NT2/D1 (cell line): ENCODE measurements around the gene P2RX3.

Experiments
- DNase-seq: peaks from one replicate; pipeline ENCODE4 v3.0.0-alpha.2; 2011; ENCODE audit warnings: low read depth, low spot score
- H3K27me3 ChIP-seq: 2 replicates; pipeline ENCODE4 v1.6.0; 2011; ENCODE audit warnings: mild to moderate bottlenecking; ENCODE audit not compliant: insufficient read length, insufficient read depth
- H3K36me3 ChIP-seq: 2 replicates; pipeline ENCODE4 v1.6.1; 2011; ENCODE audit warnings: mild to moderate bottlenecking, low read length, mixed read lengths; ENCODE audit not compliant: insufficient read depth, insufficient read length
- H3K4me1 ChIP-seq: 2 replicates; pipeline ENCODE4 v1.5.1; 2011; ENCODE audit not compliant: insufficient read depth, insufficient read length
- H3K4me3 ChIP-seq: 2 replicates; pipeline ENCODE4 v1.5.1; 2011; ENCODE audit warnings: low read depth; ENCODE audit not compliant: insufficient read length
- H3K9ac ChIP-seq: 2 replicates; pipeline ENCODE4 v1.6.0; 2011; ENCODE audit warnings: low read depth; ENCODE audit not compliant: insufficient read length
- H3K9me3 ChIP-seq: 2 replicates; pipeline ENCODE4 v1.5.1; 2011; ENCODE audit warnings: mild to moderate bottlenecking, low read length; ENCODE audit not compliant: insufficient read depth
- SUZ12 ChIP-seq: IDR thresholded peaks from 2 replicates; pipeline ENCODE4 v1.6.1; 2011; ENCODE audit not compliant: insufficient read length, insufficient read depth; ENCODE audit errors: extremely low read depth
- YY1 ChIP-seq: IDR thresholded peaks from 2 replicates; pipeline ENCODE4 v1.6.1; 2011; ENCODE audit not compliant: insufficient read length, insufficient read depth
- ZNF274 ChIP-seq: IDR thresholded peaks from 2 replicates; pipeline ENCODE4 v1.6.1; 2011; ENCODE audit warnings: mild to moderate bottlenecking, low read depth, low read length

P2RX3 gene

GRCh38 chr11:57373146-57373545 lies 35.0 kb downstream of the P2RX3 start:
- Histone ChIP-seq H3K4me3 (no peak overlapping the region), H3K9ac (no peak overlapping the region), H3K4me1 (no peaks in the 10 kb centered on the region), H3K36me3 (no peaks in the 10 kb centered on the region), H3K27me3 (peaks cover 12% of the 10 kb centered on the region), H3K9me3 (no peaks in the 10 kb centered on the region)
- TF ChIP-seq SUZ12, result no peak
- no peak for TF ChIP-seq YY1
- no peak for TF ChIP-seq ZNF274
- DNase-seq, result no peak

GRCh38 chr11:57374966-57375365 lies 36.8 kb downstream of the P2RX3 start:
- Histone ChIP-seq H3K27me3 (peaks cover 15% of the 10 kb centered on the region), H3K9ac (no peak overlapping the region)
- no peak for TF ChIP-seq SUZ12

GRCh38 chr11:57375490-57375889 lies 37.3 kb downstream of the P2RX3 start:
- TF ChIP-seq SUZ12 (no peak), YY1 (no peak), ZNF274 (no peak)
- Histone ChIP-seq H3K9ac (no peak overlapping the region), H3K9me3 (no peaks in the 10 kb centered on the region), H3K27me3 (peaks cover 15% of the 10 kb centered on the region), H3K4me1 (no peaks in the 10 kb centered on the region), H3K36me3 (no peaks in the 10 kb centered on the region), H3K4me3 (no peak overlapping the region)
- no peak for DNase-seq

More at GRCh38 chr11:57374966-57375365, 36.8 kb downstream of the P2RX3 start:
- Histone ChIP-seq H3K36me3 (no peaks in the 10 kb centered on the region), H3K9me3 (no peaks in the 10 kb centered on the region), H3K4me3 (no peak overlapping the region), H3K4me1 (no peaks in the 10 kb centered on the region)
- DNase-seq, result no peak

- Histone ChIP-seq H3K27me3 (peaks cover 17% of the 10 kb centered on the region), H3K36me3 (no peaks in the 10 kb centered on the region), H3K9me3 (no peaks in the 10 kb centered on the region), H3K9ac (no peak overlapping the region), H3K4me1 (no peaks in the 10 kb centered on the region), H3K4me3 (no peak overlapping the region)
- TF ChIP-seq SUZ12 (no peak), YY1 (no peak), ZNF274 (no peak)
- no peak for DNase-seq
Observed at GRCh38 chr11:57376095-57377090, 38.2 kb downstream of the P2RX3 start.

- H3K9ac ChIP-seq, result no peak overlapping the region
- no peaks in the 10 kb centered on the region for H3K9me3 ChIP-seq
- no peaks in the 10 kb centered on the region for H3K4me1 ChIP-seq
- TF ChIP-seq ZNF274, result no peak
- TF ChIP-seq SUZ12, result no peak
- TF ChIP-seq YY1, result no peak
- no peak for DNase-seq
- H3K4me3 ChIP-seq, result no peak overlapping the region
- peaks cover 19% of the 10 kb centered on the region for H3K27me3 ChIP-seq
- H3K36me3 ChIP-seq, result no peaks in the 10 kb centered on the region
Observed at GRCh38 chr11:57377107-57377506, 39.0 kb downstream of the P2RX3 start.

GRCh38 chr11:57378186-57378585 lies 40.0 kb downstream of the P2RX3 start:
- no peak for TF ChIP-seq YY1
- TF ChIP-seq SUZ12, result no peak
- no peak for TF ChIP-seq ZNF274
- Histone ChIP-seq H3K4me1 (no peaks in the 10 kb centered on the region), H3K27me3 (peaks cover 19% of the 10 kb centered on the region), H3K36me3 (no peaks in the 10 kb centered on the region), H3K9ac (no peak overlapping the region), H3K4me3 (no peak overlapping the region), H3K9me3 (no peaks in the 10 kb centered on the region)
- DNase-seq, result no peak

GRCh38 chr11:57379732-57380131 lies 41.6 kb downstream of the P2RX3 start:
- Histone ChIP-seq H3K4me1 (no peaks in the 10 kb centered on the region), H3K27me3 (peaks cover 19% of the 10 kb centered on the region), H3K9me3 (no peaks in the 10 kb centered on the region), H3K36me3 (no peaks in the 10 kb centered on the region), H3K9ac (no peak overlapping the region), H3K4me3 (no peak overlapping the region)
- TF ChIP-seq YY1 (no peak), ZNF274 (no peak), SUZ12 (no peak)
- peak; percentile 66 for DNase-seq
